Stimulated activated CD8-positive, alpha-beta memory T cell treated with anti-CD3 and anti-CD28 coated beads, Interleukin-2, amount 100 ng/mL, for 1 hour (primary cell): Measurements from ENCODE around the gene PCYOX1L.

Source experiments
- DNase-seq, 2 donors: peaks; one replicate each; pipeline ENCODE4 v3.0.0-alpha.2; 2020; ENCODE audit warnings: low read depth in 2 of 2

PCYOX1L gene, protein sequence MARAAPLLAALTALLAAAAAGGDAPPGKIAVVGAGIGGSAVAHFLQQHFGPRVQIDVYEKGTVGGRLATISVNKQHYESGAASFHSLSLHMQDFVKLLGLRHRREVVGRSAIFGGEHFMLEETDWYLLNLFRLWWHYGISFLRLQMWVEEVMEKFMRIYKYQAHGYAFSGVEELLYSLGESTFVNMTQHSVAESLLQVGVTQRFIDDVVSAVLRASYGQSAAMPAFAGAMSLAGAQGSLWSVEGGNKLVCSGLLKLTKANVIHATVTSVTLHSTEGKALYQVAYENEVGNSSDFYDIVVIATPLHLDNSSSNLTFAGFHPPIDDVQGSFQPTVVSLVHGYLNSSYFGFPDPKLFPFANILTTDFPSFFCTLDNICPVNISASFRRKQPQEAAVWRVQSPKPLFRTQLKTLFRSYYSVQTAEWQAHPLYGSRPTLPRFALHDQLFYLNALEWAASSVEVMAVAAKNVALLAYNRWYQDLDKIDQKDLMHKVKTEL

DNA sequence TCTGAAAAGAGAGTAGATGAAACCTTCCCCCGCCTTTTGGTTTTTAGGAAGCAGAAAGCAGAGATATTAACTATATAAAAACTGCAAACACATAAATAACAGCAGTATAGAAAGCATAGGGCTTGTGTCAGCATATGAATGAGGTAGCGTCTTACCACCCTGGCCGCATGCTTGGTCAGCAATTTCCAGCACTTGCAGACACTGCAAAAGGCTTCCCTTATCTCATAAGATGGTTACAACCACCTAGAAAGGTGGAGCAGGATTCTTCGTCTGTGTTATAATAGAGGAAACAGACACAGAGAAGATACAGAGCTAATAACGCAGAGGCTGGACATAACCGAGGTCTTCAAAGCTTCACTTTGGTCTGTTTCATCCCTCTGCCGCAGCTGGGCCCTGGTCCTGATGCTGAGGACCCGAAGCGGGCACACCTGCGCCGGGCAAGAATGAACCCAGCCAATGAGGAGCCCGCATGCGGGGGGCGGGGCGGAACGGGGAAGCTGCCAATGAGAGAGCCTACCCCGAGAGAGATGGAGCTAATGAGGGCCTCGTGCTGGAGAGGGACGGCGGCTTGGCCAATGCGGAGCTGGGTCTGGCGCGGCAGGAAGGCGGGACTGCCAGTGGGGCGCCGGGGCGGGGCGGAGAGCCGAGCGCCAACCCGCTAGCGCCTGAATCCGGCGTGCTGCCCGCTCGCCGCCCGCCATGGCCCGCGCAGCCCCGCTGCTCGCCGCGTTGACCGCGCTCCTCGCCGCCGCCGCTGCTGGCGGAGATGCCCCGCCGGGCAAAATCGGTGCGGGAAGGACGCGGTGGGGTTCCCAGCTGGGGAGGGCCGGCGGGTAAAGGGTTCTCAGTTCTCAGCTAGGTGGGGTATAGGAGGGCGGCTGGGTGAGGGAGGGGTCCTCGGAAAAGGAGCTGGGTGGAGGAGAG is at the start of gene PCYOX1L:
Gene PCYOX1L (plus strand): TSS at position 677 of the 924 bp plus-strand sequence. CDS start 23 bp downstream, at position 700.
- DNase-seq = peak; percentile 77 to 94

DNA sequence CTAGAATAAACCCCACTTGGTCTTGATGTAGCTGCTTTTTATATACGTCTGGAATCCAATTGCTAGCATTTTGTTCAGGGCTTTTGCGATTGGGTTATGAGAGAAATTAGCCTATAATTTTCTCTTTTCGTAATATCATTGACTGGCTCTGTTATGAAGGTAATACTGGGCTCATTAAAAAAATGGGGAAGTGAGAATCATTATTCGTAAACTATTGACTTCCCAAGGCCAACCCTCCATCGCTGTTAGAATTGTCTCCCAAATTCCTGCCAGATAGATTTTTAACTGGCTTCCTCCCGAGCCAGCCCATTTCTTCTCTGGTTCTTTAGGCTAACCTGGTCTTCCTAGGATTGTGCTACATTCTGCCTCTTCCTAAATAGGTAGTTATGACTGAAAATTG is 48.5 kb upstream of the PCYOX1L start:
- DNase-seq = no peak

- DNase-seq = no peak
Observed at GRCh38 chr5:149310488-149310887, 47.4 kb upstream of the PCYOX1L start.

- no peak for DNase-seq
Observed at GRCh38 chr5:149310947-149311658, 46.7 kb upstream of the PCYOX1L start.

DNA sequence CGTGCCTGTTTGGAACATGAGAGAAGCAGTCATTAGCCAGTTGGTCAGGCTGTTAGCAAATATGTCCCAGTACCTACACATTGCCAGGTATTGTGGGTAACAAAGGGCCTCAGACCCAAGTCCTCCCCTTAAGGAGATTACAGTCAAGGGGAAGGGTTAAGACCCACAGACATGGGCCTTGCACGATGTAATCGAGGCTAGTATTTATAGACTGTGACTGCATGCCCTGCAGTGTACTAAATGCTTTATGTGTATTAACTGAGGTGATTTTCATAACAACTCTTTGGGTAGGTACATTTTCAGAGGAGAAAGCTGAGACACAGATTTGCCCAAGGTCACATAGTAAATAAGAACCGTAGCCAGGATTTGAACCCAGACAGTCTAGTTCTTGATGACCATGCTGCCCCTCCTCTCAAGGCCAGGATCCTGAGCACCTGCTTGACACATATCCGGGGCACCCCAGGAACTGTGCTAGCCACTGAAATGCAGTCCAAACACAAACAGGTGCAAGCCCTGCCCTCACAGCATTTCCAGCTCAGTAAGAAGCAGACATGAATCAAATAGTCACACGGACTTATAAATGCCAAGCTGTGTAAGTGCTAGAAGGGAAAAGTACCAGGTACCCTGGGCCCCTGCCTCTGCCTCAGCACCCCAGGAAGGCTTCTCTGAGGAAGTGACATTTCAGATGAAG is 44.5 kb upstream of the PCYOX1L start:
- no peak for DNase-seq

DNA sequence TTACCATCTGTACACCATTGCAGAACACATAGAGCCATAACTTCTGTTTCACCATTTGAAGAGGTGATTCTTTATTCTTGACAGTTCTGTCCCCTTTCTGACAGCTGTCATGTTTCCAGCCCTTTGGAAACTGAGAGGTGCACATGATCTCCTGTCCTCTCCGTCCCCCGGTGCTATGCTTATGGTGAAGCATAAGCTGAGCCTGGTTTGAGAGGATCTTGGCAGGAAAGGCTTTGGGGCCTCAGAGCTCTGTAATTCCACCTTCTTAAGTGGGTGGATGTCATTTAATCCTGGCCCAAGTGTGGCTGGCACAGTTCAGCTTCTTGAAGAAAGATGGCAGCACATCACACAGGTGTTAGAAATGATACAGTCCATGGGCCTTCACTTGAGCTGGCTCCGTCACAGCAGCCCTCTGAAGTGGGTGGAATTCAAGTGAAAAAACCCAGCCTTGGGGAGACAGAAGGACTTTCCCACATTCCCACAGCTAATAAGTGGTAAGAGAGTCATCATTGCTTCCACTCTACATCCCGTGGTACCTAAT is 43.2 kb upstream of the PCYOX1L start:
- no peak for DNase-seq

DNA sequence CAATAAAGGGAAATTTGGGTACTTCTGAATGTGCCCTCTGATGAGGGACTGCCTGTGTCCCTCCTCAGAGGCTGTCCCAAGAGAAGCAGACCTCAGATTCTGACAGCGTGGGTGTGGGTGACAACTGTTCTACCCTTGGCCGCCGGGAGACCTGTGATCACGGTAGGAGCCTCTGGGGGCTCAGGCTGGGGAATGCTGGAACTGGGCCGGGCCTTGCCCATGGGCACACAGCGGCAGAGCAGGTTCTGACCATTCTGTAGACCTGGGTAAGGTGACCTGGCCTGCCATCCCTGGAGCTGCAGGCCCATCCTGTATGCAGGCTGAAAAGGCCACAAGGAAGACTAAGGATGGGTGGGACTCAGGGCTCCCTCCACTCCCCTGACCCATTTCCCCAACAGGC is 42.1 kb upstream of the PCYOX1L start:
- no peak for DNase-seq

GRCh38 chr5:149317281-149318048 is 40.4 kb upstream of the PCYOX1L start:
- no peak for DNase-seq

- DNase-seq = no peak
Observed at GRCh38 chr5:149319174-149319573, 38.7 kb upstream of the PCYOX1L start.

- DNase-seq = no peak
Observed at GRCh38 chr5:149320791-149321330, 37.0 kb upstream of the PCYOX1L start.

- DNase-seq = no peak
Observed at GRCh38 chr5:149322518-149322917, 35.3 kb upstream of the PCYOX1L start.

DNA sequence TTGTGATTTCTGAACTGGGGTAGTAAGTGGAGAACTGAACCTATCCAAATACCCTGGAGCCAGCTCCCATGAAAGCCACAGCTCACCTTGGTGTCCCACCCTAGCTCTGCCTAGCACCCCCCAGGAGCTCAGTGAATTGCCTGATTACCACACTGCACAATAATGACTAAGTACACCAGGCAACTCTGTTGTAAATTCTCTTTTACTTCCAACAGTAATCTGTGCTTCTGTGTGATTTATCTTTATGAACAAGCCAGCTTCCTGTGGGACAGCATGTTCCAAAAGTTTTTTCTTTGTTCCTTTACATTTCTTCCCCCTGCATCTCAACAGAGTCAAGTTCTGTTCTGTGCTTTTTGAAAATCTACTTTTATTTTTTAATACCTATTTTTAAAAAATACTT is 34.6 kb upstream of the PCYOX1L start:
- DNase-seq = no peak

DNA sequence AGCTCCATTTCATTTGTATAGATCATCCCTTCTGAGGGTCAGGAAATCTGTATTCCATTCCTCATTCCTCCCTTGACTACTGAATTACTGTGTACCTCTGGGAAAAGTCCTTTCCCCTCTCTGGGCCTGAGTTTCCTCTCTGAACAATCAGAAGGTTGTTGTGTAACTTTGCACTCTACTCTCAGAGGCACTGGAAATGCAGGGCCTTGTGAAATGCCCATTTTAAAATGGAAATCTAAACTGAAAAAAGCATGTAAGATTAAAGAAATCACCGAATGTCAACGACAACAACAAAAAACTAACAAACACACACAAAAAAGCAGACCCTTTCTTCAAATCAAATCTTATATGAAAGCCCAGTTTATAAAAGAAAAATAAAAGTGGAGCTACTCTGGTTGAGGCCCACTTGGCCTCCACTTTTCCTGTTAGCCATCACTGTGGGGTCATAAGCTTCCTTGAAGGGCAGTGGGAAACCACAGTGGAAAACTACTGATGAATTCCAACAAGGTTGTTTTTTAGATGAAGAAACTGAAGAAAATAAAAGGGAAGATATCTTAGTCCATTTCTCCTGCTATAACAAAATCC is 34.1 kb upstream of the PCYOX1L start:
- DNase-seq = no peak

DNA sequence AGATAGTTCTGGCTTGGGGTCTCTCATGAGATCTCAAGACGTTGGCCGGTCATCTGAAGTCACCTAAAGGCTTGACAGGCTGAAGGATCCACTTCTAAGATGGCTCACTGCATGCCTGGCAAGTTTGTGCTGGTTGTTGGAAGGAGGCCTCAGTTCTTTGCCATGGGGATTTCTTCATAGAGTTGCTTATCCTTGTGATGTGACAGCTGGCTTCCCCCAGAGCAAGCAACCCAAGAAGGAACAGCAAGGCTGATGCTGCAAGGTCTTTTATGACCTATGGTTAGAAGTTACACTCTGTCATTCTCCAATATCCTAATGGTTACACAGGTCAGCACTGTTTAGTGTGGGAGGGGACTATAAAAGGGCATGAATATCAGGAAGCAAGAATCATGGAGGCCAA is 33.2 kb upstream of the PCYOX1L start:
- no peak for DNase-seq

DNA sequence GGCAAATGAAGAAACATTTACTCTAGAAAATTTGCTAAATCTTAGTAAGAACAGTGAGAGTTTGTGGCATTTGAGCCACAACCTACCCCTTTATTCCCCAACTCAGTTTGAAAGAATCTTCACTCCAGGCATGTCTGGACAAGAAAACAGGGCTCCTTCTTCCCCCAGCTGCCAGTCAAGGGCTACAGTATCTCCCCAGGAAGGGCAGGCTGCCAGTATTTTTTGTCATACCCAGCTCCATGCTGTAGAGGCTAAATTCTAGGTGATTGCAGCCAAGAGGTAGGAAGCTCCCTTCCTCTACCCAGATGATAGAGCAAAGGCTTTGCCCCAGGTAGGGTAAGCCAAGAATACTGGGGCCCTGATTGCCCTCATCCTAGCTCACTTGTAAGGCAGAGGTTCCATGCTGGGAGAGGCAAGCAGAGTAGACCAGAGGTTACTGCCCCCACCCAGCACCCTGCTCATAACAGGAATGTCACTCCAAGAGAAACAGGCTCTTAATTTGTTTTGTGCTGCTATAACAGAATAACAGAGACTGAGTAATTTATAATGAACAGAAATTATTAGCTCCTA is 32.6 kb upstream of the PCYOX1L start:
- no peak for DNase-seq

GRCh38 chr5:149325894-149326293 is 32.0 kb upstream of the PCYOX1L start:
- DNase-seq = no peak

- DNase-seq = no peak
Observed at GRCh38 chr5:149326611-149327010, 31.2 kb upstream of the PCYOX1L start.

- DNase-seq = no peak
Observed at GRCh38 chr5:149328177-149328576, 29.7 kb upstream of the PCYOX1L start.
